Panc1 (cell line): Measurements from ENCODE around the gene ABCA7. TPM values are rescaled to one million over a fixed set of nuclear protein-coding genes. Genes with fewer than 3 reads are reported as not detected.

Experiments used
- ATAC-seq: fragments of 200-7000 bp; cut with Tn5 transposase; 2 replicates; pipeline ENCODE4 v1.9.1; 2020; ENCODE audit warnings: mild to moderate bottlenecking, moderate library complexity
- BruUV-seq: library from RNA; stranded (reverse); fragments of 400-500 nt; replicated peaks from 2 replicates; lab custom pipeline; 2021; lab: Mats Ljungman, UMichigan
- CTCF ChIA-PET: fragments of 300-600 bp; sonication (Branson Sonifier 250); formaldehyde crosslinking; loops from one replicate; lab custom pipeline; 2022; ENCODE audit warnings: antibody characterized with exemption; lab: Charles Lee
- POLR2A ChIA-PET: fragments of 300-600 bp; sonication (Branson Sonifier 250); formaldehyde crosslinking; loops from one replicate; lab custom pipeline; 2022; ENCODE audit warnings: antibody characterized with exemption; lab: Charles Lee
- DNase-seq: peaks from one replicate; pipeline ENCODE4 v3.0.0-alpha.2; 2010; ENCODE audit warnings: low read depth, low spot score
- H3K27ac ChIP-seq: 2 replicates; pipeline ENCODE4 v1.5.1; 2011; ENCODE audit warnings: mild to moderate bottlenecking, low read length, inconsistent platforms
- H3K27me3 ChIP-seq: fragments of 200-500 bp; sonication (Bioruptor generic); 2 replicates; pipeline ENCODE4 v1.6.0; 2014; ENCODE audit warnings: low read length, inconsistent platforms; ENCODE audit not compliant: control insufficient read depth, insufficient read depth
- H3K36me3 ChIP-seq: fragments of 200-500 bp; sonication (Bioruptor generic); 2 replicates; pipeline ENCODE4 v1.5.1; 2014; ENCODE audit warnings: inconsistent platforms, mild to moderate bottlenecking, low read length, moderate library complexity; ENCODE audit not compliant: control insufficient read depth, insufficient read depth
- H3K4me1 ChIP-seq: 2 replicates; pipeline ENCODE4 v1.5.1; 2011; ENCODE audit warnings: inconsistent platforms, mild to moderate bottlenecking, low read length, moderate library complexity; ENCODE audit not compliant: control insufficient read depth, insufficient read depth
- H3K4me3 ChIP-seq, 2 experiments: 2 replicates each; pipeline ENCODE4 v1.5.1; 2011 to 2012; ENCODE audit warnings: low read depth in 2 of 2, low read length in 2 of 2, mild to moderate bottlenecking in 2 of 2, inconsistent platforms in 1 of 2, moderate library complexity in 1 of 2
- H3K9me3 ChIP-seq: fragments of 200-500 bp; sonication (Bioruptor generic); 2 replicates; pipeline ENCODE4 v1.5.1; 2014; ENCODE audit warnings: low read depth, mild to moderate bottlenecking, inconsistent platforms, low read length, moderate library complexity; ENCODE audit not compliant: control insufficient read depth, insufficient read depth
- POLR2AphosphoS5 ChIP-seq: IDR thresholded peaks from 2 replicates; pipeline ENCODE4 v1.6.1; 2012; ENCODE audit warnings: mild to moderate bottlenecking, low read depth, low read length, moderate library complexity
- SIN3A ChIP-seq: IDR thresholded peaks from 2 replicates; pipeline ENCODE4 v1.6.1; 2012; ENCODE audit warnings: low read depth, mild to moderate bottlenecking, low read length, moderate library complexity, borderline replicate concordance; ENCODE audit not compliant: insufficient read depth
- TCF7L2 ChIP-seq: IDR thresholded peaks from 2 replicates; pipeline ENCODE4 v1.6.1; 2011; ENCODE audit warnings: mild to moderate bottlenecking, low read depth, low read length, inconsistent platforms
- in situ Hi-C: cut with HindIII; loops from 2 replicates; pipeline ENCODE4 v1.10.0; 2016; ENCODE audit warnings: low sequenced_read_pairs, low pct_unique_long_range_greater_than_20kb
- intact Hi-C: fragments of 100-400 bp; cut with micrococcal nuclease; formaldehyde crosslinking; loops from one replicate; pipeline ENCODE4 v1.10.0; 2022; ENCODE audit not compliant: unreplicated experiment
- total RNA-seq: library from RNA; stranded (reverse); gene quantifications from one replicate; pipeline ENCODE4 v1.2.1, GENCODE V29; 2021; ENCODE audit not compliant: unreplicated experiment
- TF ChIP-seq, protein P1 (sequence below), 2 experiments: IDR thresholded peaks; 2 replicates each; pipeline ENCODE4 v1.6.1; 2011 to 2012; ENCODE audit warnings: low read depth in 2 of 2, control low read depth in 1 of 2, low read length in 1 of 2, mild to moderate bottlenecking in 1 of 2, moderate library complexity in 1 of 2; ENCODE audit not compliant: insufficient read depth in 1 of 2
- TF ChIP-seq, protein P2 (sequence below): fragments of 450-650 bp; IDR thresholded peaks from 2 replicates; pipeline ENCODE4 v1.5.1; 2017; ENCODE audit warnings: mild to moderate bottlenecking

ABCA7 gene
- total RNA-seq, 1 experiment from 2014 or later: 47.5 TPM

DNA sequence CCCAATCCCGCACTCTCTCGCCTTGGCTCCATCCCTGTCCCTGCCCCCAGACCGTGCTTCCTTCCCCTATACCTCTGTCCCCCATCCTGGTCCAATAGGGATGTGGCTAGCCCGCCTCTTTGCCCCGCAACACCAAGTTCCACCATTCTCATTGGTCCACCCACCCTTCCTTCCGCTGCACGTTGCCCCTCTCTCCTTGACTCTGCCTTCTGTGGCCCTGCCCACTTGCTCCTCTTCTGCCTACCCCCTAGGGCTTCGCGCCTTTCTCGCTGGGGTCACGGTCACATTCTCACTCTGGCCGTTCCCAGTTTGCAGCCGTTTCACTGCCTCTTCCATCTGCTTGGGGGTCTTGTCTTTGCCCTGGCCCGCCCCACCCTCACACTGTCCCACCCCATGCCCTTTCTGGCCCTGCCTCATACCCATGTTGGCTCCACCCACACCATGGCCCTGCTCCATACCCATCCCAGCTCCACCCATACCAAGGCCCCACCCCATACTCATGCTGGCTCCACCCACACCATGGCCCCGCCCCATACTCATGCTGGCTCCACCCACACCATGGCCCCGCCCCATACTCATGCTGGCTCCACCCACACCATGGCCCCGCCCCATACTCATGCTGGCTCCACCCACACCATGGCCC, 22.6 kb downstream of the ABCA7 start:
- CTCF ChIA-PET: no interaction called here

DNA sequence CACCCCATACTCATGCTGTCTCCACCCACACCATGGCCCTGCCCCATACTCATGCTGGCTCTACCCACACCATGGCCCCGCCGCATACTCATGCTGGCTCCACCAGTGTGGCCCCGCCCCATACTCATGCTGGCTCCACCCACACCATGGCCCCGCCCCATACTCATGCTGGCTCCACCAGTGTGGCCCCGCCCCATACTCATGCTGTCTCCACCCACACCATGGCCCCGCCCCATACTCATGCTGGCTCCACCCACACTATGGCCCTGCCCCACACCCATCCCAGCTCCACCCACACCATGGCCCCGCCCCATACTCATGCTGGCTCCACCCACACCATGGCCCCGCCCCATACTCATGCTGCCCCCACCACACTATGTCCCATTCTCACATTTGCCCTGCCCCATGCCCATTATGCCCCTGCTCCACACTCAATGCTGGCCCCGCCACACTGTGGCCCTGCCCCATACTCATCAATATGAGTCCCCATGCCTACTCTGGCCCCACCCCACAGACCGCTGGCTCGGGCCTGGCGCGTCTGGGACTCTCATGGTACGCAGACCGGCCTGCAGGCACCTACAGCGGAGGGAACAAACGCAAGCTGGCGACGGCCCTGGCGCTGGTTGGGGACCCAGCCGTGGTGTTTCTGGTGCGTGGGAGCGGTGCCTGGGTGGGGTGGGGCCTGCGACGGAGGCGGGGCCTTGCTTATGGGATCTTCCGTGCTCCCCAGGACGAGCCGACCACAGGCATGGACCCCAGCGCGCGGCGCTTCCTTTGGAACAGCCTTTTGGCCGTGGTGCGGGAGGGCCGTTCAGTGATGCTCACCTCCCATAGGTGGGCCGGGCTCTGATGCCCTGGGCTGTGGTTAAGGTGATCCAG, 23.4 kb downstream of the ABCA7 start:
- no peak overlapping the region for H3K27ac ChIP-seq
- ChIA-PET POLR2A (no interaction called here), CTCF (interaction anchor here (0.5 to 0.6 kb wide), 2 partner anchors 64 to 178 kb away, joined by 4 to 7 read pairs; partner anchors contain the start of gene ATP5F1D)
- no peaks in the 10 kb centered on the region; the same call in 1 of the 2 replicates for H3K36me3 ChIP-seq
- intact Hi-C loops: no loop called here
- H3K4me3 ChIP-seq: no peak overlapping the region
- H3K4me1 ChIP-seq: peaks cover 17% of the 10 kb centered on the region
- no TSS peak for BruUV-seq
- no peaks in the 10 kb centered on the region for H3K27me3 ChIP-seq
- ATAC-seq (no peak), DNase-seq (no peak)
- TF ChIP-seq POLR2AphosphoS5 (no peak), SIN3A (no peak), TCF7L2 (no peak)
- TF ChIP-seq, protein P1, sequence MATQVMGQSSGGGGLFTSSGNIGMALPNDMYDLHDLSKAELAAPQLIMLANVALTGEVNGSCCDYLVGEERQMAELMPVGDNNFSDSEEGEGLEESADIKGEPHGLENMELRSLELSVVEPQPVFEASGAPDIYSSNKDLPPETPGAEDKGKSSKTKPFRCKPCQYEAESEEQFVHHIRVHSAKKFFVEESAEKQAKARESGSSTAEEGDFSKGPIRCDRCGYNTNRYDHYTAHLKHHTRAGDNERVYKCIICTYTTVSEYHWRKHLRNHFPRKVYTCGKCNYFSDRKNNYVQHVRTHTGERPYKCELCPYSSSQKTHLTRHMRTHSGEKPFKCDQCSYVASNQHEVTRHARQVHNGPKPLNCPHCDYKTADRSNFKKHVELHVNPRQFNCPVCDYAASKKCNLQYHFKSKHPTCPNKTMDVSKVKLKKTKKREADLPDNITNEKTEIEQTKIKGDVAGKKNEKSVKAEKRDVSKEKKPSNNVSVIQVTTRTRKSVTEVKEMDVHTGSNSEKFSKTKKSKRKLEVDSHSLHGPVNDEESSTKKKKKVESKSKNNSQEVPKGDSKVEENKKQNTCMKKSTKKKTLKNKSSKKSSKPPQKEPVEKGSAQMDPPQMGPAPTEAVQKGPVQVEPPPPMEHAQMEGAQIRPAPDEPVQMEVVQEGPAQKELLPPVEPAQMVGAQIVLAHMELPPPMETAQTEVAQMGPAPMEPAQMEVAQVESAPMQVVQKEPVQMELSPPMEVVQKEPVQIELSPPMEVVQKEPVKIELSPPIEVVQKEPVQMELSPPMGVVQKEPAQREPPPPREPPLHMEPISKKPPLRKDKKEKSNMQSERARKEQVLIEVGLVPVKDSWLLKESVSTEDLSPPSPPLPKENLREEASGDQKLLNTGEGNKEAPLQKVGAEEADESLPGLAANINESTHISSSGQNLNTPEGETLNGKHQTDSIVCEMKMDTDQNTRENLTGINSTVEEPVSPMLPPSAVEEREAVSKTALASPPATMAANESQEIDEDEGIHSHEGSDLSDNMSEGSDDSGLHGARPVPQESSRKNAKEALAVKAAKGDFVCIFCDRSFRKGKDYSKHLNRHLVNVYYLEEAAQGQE (IDR thresholded peaks at IDR 0.05; ENCODE audit: insufficient read depth in 1 of 2, low read depth in 2 of 2, low read length in 1 of 2): no peak
- TF ChIP-seq, protein P2, sequence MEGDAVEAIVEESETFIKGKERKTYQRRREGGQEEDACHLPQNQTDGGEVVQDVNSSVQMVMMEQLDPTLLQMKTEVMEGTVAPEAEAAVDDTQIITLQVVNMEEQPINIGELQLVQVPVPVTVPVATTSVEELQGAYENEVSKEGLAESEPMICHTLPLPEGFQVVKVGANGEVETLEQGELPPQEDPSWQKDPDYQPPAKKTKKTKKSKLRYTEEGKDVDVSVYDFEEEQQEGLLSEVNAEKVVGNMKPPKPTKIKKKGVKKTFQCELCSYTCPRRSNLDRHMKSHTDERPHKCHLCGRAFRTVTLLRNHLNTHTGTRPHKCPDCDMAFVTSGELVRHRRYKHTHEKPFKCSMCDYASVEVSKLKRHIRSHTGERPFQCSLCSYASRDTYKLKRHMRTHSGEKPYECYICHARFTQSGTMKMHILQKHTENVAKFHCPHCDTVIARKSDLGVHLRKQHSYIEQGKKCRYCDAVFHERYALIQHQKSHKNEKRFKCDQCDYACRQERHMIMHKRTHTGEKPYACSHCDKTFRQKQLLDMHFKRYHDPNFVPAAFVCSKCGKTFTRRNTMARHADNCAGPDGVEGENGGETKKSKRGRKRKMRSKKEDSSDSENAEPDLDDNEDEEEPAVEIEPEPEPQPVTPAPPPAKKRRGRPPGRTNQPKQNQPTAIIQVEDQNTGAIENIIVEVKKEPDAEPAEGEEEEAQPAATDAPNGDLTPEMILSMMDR: no peak
- H3K9me3 ChIP-seq: no peaks in the 10 kb centered on the region
- in situ Hi-C loops: no loop called here

More for the DNA sequence above, 22.6 kb downstream of the ABCA7 start:
- H3K27me3 ChIP-seq: no peaks in the 10 kb centered on the region
- no peak overlapping the region for H3K27ac ChIP-seq
- TF ChIP-seq TCF7L2 (no peak), SIN3A (no peak), POLR2AphosphoS5 (no peak)
- TF ChIP-seq, protein P1 (IDR thresholded peaks at IDR 0.05; ENCODE audit: insufficient read depth in 1 of 2, low read depth in 2 of 2, low read length in 1 of 2): no peak
- TF ChIP-seq, protein P2: no peak
- no TSS peak for BruUV-seq
- no peaks in the 10 kb centered on the region; the same call in 1 of the 2 replicates for H3K36me3 ChIP-seq
- intact Hi-C loops: no loop called here
- POLR2A ChIA-PET: no interaction called here
- DNase-seq: no peak
- no peak for ATAC-seq
- in situ Hi-C loops: no loop called here
- no peaks in the 10 kb centered on the region for H3K9me3 ChIP-seq
- H3K4me3 ChIP-seq: no peak overlapping the region
- peaks cover 17% of the 10 kb centered on the region for H3K4me1 ChIP-seq
